GM12878 (cell line): ENCODE results near the gene MEI1. TPM values are rescaled to one million over a fixed set of nuclear protein-coding genes. Genes with fewer than 3 reads are reported as not detected.

Experiments used
- ATAC-seq: fragments of 200-7000 bp; cut with Tn5 transposase; 3 replicates; pipeline ENCODE4 v1.9.1; 2020; ENCODE audit warnings: mild to moderate bottlenecking, moderate library complexity
- BruUV-seq: library from RNA; stranded (reverse); fragments of 400-500 nt; replicated peaks from 2 replicates; lab custom pipeline; 2021; lab: Mats Ljungman, UMichigan
- CTCF ChIA-PET: fragments of 300-600 bp; sonication (Branson Sonifier 250); formaldehyde crosslinking; extraction: SDS; loops from one replicate; lab custom pipeline; 2021; ENCODE audit warnings: inconsistent platforms; lab: Yijun Ruan, JAX
- POLR2A ChIA-PET: fragments of 350-600 bp; formaldehyde crosslinking; extraction: SDS; loops from one replicate; lab custom pipeline; 2021; ENCODE audit warnings: inconsistent platforms; lab: Charles Lee
- RAD21 ChIA-PET: fragments of 300-600 bp; sonication (Branson Sonifier 250); formaldehyde crosslinking; loops from one replicate; lab custom pipeline; 2023; ENCODE audit warnings: antibody characterized with exemption; ENCODE audit not compliant: unreplicated experiment; lab: Charles Lee
- SMC1A ChIA-PET: fragments of 300-600 bp; sonication (Branson Sonifier 250); formaldehyde crosslinking; loops from one replicate; lab custom pipeline; 2023; ENCODE audit not compliant: unreplicated experiment, uncharacterized antibody; lab: Charles Lee
- DNase-seq: peaks from one replicate; pipeline ENCODE4 v3.0.0-alpha.2; 2011; ENCODE audit warnings: low read depth, low spot score
- FAIRE-seq: peaks from 3 replicates; lab custom pipeline; 2011; peaks lifted over from hg19 to GRCh38; lab: Jason Lieb, UNC
- H2AFZ ChIP-seq: 2 replicates; pipeline ENCODE4 v1.6.0; 2011; ENCODE audit warnings: low read depth, low read length, control low read depth; ENCODE audit not compliant: control insufficient read depth
- H3K27ac ChIP-seq: 2 replicates; pipeline ENCODE4 v1.5.1; 2011; ENCODE audit warnings: control low read depth; ENCODE audit not compliant: control insufficient read depth, insufficient read depth
- H3K27me3 ChIP-seq, 2 experiments: replicated peaks in 1 of 2; 2 replicates each; pipeline versions ENCODE4 v1.6.0 to v1.6.1; 2011; ENCODE audit warnings: low read length in 1 of 2; ENCODE audit not compliant: control insufficient read depth in 2 of 2, insufficient read depth in 2 of 2
- H3K36me3 ChIP-seq, 2 experiments: 2 replicates each; pipeline ENCODE4 v1.5.1; 2011; ENCODE audit warnings: low read length in 1 of 2; ENCODE audit not compliant: control insufficient read depth in 2 of 2, insufficient read depth in 2 of 2
- H3K4me1 ChIP-seq: 2 replicates; pipeline ENCODE4 v1.6.1; 2011; ENCODE audit warnings: mild to moderate bottlenecking, low read length, moderate library complexity, mixed read lengths; ENCODE audit not compliant: control insufficient read depth, insufficient read depth
- H3K4me2 ChIP-seq: 2 replicates; pipeline ENCODE4 v1.6.0; 2011; ENCODE audit warnings: control low read depth; ENCODE audit not compliant: control insufficient read depth, insufficient read depth
- H3K4me3 ChIP-seq: fragments of 200-600 bp; sonication (generic); 2 replicates; pipeline ENCODE4 v1.5.1; 2016
- H3K79me2 ChIP-seq: 2 replicates; pipeline ENCODE4 v1.6.0; 2011; ENCODE audit warnings: low read length; ENCODE audit not compliant: control insufficient read depth, insufficient read depth
- H3K9ac ChIP-seq: 2 replicates; pipeline ENCODE4 v1.8.0; 2011; ENCODE audit warnings: low read length, control low read depth, mixed read lengths; ENCODE audit not compliant: control insufficient read depth, insufficient read depth
- H3K9me3 ChIP-seq: replicated peaks from 3 replicates; pipeline ENCODE4 v1.5.1; 2011; ENCODE audit warnings: mild to moderate bottlenecking, low read length; ENCODE audit not compliant: control insufficient read depth, insufficient read depth
- H4K20me1 ChIP-seq: 2 replicates; pipeline ENCODE4 v1.6.0; 2011; ENCODE audit not compliant: control insufficient read depth, insufficient read depth
- BHLHE40 ChIP-seq, 2 experiments: fragments of 450-650 bp in 1 of 2; IDR thresholded peaks; 2 replicates each; pipeline ENCODE4 v1.6.1; 2011 to 2017; ENCODE audit warnings: low read depth in 2 of 2, borderline replicate concordance in 1 of 2, improper control_type of control experiment in 1 of 2, low read length in 1 of 2, mild to moderate bottlenecking in 1 of 2
- CHD2 ChIP-seq: IDR thresholded peaks from 2 replicates; pipeline ENCODE4 v1.6.1; 2011; ENCODE audit warnings: low read depth, low read length, improper control_type of control experiment, borderline replicate concordance
- CHD4 ChIP-seq: fragments of 200-600 bp; sonication (generic); IDR thresholded peaks from 2 replicates; pipeline ENCODE4 v1.6.1; 2016; ENCODE audit warnings: mild to moderate bottlenecking
- CREB1 ChIP-seq: IDR thresholded peaks from 2 replicates; pipeline ENCODE4 v1.6.1; 2012; ENCODE audit warnings: low read depth, mild to moderate bottlenecking, inconsistent platforms
- DPF2 ChIP-seq: fragments of 450-650 bp; IDR thresholded peaks from 2 replicates; pipeline ENCODE4 v1.6.1; 2017; ENCODE audit warnings: mild to moderate bottlenecking
- EED ChIP-seq: sonication (generic); IDR thresholded peaks from 2 replicates; pipeline ENCODE4 v1.6.1; 2016; ENCODE audit warnings: antibody characterized with exemption, low read depth
- FOS ChIP-seq: IDR thresholded peaks from 3 replicates; pipeline ENCODE4 v1.6.1; 2011; ENCODE audit warnings: borderline replicate concordance; ENCODE audit not compliant: insufficient read length; ENCODE audit errors: extremely low read depth
- HDAC2 ChIP-seq: fragments of 200-600 bp; sonication (generic); IDR thresholded peaks from 2 replicates; pipeline ENCODE4 v1.6.1; 2017
- HDGF ChIP-seq: fragments of 450-650 bp; IDR thresholded peaks from 2 replicates; pipeline ENCODE4 v1.6.1; 2016; ENCODE audit warnings: antibody characterized with exemption
- NBN ChIP-seq: fragments of 450-650 bp; IDR thresholded peaks from 2 replicates; pipeline ENCODE4 v1.6.1; 2016
- POLR2A ChIP-seq: IDR thresholded peaks from 2 replicates; pipeline ENCODE4 v1.6.1; 2011; ENCODE audit warnings: low read depth, mild to moderate bottlenecking, low read length
- SMAD5 ChIP-seq: IDR thresholded peaks from 2 replicates; pipeline ENCODE4 v1.6.1; 2016; ENCODE audit warnings: antibody characterized with exemption, low read depth
- SMC3 ChIP-seq: IDR thresholded peaks from 2 replicates; pipeline ENCODE4 v1.6.1; 2011; ENCODE audit warnings: low read length, improper control_type of control experiment, borderline replicate concordance
- TAF1 ChIP-seq: IDR thresholded peaks from 2 replicates; pipeline ENCODE4 v1.6.1; 2011; ENCODE audit warnings: mild to moderate bottlenecking, low read depth, low read length, borderline replicate concordance
- ZNF622 ChIP-seq: fragments of 450-650 bp; IDR thresholded peaks from 2 replicates; pipeline ENCODE4 v1.6.1; 2017; ENCODE audit warnings: mild to moderate bottlenecking, inconsistent platforms
- WGBS: methylation state at CpG from one replicate; pipeline ENCODE4 v1.1.6; 2016; ENCODE audit warnings: low lambda C conversion rate; ENCODE audit not compliant: insufficient replicate concordance, insufficient coverage; ENCODE audit errors: missing lambda C conversion rate; 5-methylcytosine and 5-hydroxymethylcytosine counted together
- in situ Hi-C: fragments of 300-500 bp; cut with MboI; formaldehyde crosslinking; loops from 9 replicates; pipeline ENCODE4 v1.14.3; 2018; ENCODE audit warnings: mixed read lengths
- intact Hi-C: fragments of 100-400 bp; cut with micrococcal nuclease; formaldehyde crosslinking; loops from one replicate; pipeline ENCODE4 v1.14.2; 2022; ENCODE audit not compliant: unreplicated experiment
- polyA plus RNA-seq, 11 experiments: library from polyadenylated mRNA; depleted of rRNA in 4 of 11; unstranded in 6 of 11; stranded (reverse) in 5 of 11; fragments of >200 nt; fragmentation: Nextera tagmentation in 4 of 11; fragmentation: Illumina TruSeq in 1 of 11; extraction: Ambion mirVana in 4 of 11; extraction: Trizol in 1 of 11; gene quantifications; 1 replicate in 1 of 11; 2 replicates in 10 of 11; pipeline versions ENCODE4 v1.2.1 to v1.2.3, GENCODE V29; 2011 to 2016; ENCODE audit warnings: inconsistent platforms in 2 of 11, missing spikeins in 2 of 11, low read depth in 1 of 11
- total RNA-seq, 4 experiments: library from RNA; depleted of rRNA in 3 of 4; stranded (reverse); fragments of >200 nt in 3 of 4; fragmentation: Illumina TruSeq in 1 of 4; extraction: Trizol in 1 of 4; gene quantifications; 2 replicates each; pipeline versions ENCODE4 v1.2.1 to v1.2.3, GENCODE V29; 2013 to 2021
- TF ChIP-seq, protein P1 (sequence below): fragments of 450-650 bp; IDR thresholded peaks from 2 replicates; pipeline ENCODE4 v1.6.1; 2018; ENCODE audit warnings: mild to moderate bottlenecking, low read depth, moderate library complexity; ENCODE audit not compliant: partially characterized antibody
- TF ChIP-seq, protein P2 (sequence below): fragments of 150-350 bp; IDR thresholded peaks from 2 replicates; pipeline ENCODE4 v1.6.1; 2014; ENCODE audit warnings: mild to moderate bottlenecking, low read depth, low read length
- TF ChIP-seq, protein P3 (sequence below): IDR thresholded peaks from 2 replicates; pipeline ENCODE4 v1.6.1; 2012; ENCODE audit warnings: low read length, inconsistent platforms

MEI1 gene
- total and polyA plus RNA-seq, 10 of the 15 experiments (the other 5 are each of a cell fraction or from before 2014, with no cell fraction given): 27.9 to 48.9 (median 35.8) TPM

GRCh38 chr22:41832553-41833368, 133.5 kb downstream of the MEI1 start, which contains the start of gene SREBF2:
Gene SREBF2 (plus strand): TSS chr22:41833105. CDS start chr22:41833271, 166 bp downstream.
- FAIRE-seq (peak; percentile 85), DNase-seq (peak; percentile 99), ATAC-seq (peak; percentile 92)
- no TSS peak for BruUV-seq
- peaks cover 12% of the 10 kb centered on the region for H3K4me1 ChIP-seq
- H4K20me1 ChIP-seq: no peaks in the 10 kb centered on the region
- ChIA-PET CTCF (interaction anchor here (0.6 to 5.2 kb wide), 11 partner anchors 9 to 135 kb away, joined by 3 to 51 read pairs (median 7); no protein-coding TSS in a partner anchor), POLR2A (interaction anchor here (0.5 to 7.8 kb wide), 20 partner anchors 10 to 364 kb away, joined by 3 to 72 read pairs (median 4); partner anchors contain the start of genes ACO2, CCDC134, CENPM and PHF5A), SMC1A (interaction anchor here (0.7 to 6.2 kb wide), 15 partner anchors 12 to 136 kb away, joined by 3 to 62 read pairs (median 8); partner anchors contain the start of gene CCDC134), RAD21 (interaction anchor here (0.6 to 11.0 kb wide), 18 partner anchors 11 to 136 kb away, joined by 3 to 84 read pairs (median 4); partner anchors contain the start of genes CCDC134 and TNFRSF13C)
- peaks cover 58% of the 10 kb centered on the region for H3K79me2 ChIP-seq
- H3K36me3 ChIP-seq: peaks cover 2 to 14% of the 10 kb centered on the region in 2 experiments; a peak in 3 of 4 replicates
- H3K4me3 ChIP-seq: peak within 1 kb of the TSS; percentile 92
- WGBS: 1% methylated on average over 45 of the region's 75 CpGs
- peak within 1 kb of the TSS; percentile 95 for H3K27ac ChIP-seq
- peak within 1 kb of the TSS; percentile 88 for H3K4me2 ChIP-seq
- peak within 1 kb of the TSS; percentile 23 for H2AFZ ChIP-seq
- peak within 1 kb of the TSS; percentile 88 for H3K9ac ChIP-seq
- no peaks in the 10 kb centered on the region; the same call in 2 of the 3 replicates for H3K9me3 ChIP-seq
- intact Hi-C loops (loop anchor here (1.0 to 5.0 kb wide), 4 partner anchors 30 to 606 kb away; no protein-coding TSS in a partner anchor), in situ Hi-C loops (loop anchor here (5.0 kb wide), 1 partner anchor 115 kb away; the partner anchor contains the start of gene CENPM)
- H3K27me3 ChIP-seq: no peaks in the 10 kb centered on the region
- TF ChIP-seq CHD2: peak; percentile 86; the same call in 1 of the 2 replicates
- TF ChIP-seq, protein P1, sequence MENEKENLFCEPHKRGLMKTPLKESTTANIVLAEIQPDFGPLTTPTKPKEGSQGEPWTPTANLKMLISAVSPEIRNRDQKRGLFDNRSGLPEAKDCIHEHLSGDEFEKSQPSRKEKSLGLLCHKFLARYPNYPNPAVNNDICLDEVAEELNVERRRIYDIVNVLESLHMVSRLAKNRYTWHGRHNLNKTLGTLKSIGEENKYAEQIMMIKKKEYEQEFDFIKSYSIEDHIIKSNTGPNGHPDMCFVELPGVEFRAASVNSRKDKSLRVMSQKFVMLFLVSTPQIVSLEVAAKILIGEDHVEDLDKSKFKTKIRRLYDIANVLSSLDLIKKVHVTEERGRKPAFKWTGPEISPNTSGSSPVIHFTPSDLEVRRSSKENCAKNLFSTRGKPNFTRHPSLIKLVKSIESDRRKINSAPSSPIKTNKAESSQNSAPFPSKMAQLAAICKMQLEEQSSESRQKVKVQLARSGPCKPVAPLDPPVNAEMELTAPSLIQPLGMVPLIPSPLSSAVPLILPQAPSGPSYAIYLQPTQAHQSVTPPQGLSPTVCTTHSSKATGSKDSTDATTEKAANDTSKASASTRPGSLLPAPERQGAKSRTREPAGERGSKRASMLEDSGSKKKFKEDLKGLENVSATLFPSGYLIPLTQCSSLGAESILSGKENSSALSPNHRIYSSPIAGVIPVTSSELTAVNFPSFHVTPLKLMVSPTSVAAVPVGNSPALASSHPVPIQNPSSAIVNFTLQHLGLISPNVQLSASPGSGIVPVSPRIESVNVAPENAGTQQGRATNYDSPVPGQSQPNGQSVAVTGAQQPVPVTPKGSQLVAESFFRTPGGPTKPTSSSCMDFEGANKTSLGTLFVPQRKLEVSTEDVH: no peak
- peak; percentile 94 for TF ChIP-seq POLR2A
- no peak for TF ChIP-seq CHD4
- TF ChIP-seq BHLHE40 (IDR thresholded peaks at IDR 0.05; ENCODE audit: borderline replicate concordance in 1 of 2, low read depth in 2 of 2, low read length in 1 of 2): peak in 1 of 2 experiments; percentile 65; a peak in 2 of 4 replicates
- no peak for TF ChIP-seq ZNF622
- TF ChIP-seq NBN: peak; percentile 89; the same call in 1 of the 2 replicates
- TF ChIP-seq, protein P2, sequence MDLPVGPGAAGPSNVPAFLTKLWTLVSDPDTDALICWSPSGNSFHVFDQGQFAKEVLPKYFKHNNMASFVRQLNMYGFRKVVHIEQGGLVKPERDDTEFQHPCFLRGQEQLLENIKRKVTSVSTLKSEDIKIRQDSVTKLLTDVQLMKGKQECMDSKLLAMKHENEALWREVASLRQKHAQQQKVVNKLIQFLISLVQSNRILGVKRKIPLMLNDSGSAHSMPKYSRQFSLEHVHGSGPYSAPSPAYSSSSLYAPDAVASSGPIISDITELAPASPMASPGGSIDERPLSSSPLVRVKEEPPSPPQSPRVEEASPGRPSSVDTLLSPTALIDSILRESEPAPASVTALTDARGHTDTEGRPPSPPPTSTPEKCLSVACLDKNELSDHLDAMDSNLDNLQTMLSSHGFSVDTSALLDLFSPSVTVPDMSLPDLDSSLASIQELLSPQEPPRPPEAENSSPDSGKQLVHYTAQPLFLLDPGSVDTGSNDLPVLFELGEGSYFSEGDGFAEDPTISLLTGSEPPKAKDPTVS: no peak
- TF ChIP-seq SMC3: no peak; the same call in 1 of the 2 replicates
- peak; percentile 96 for TF ChIP-seq CREB1
- peak; percentile 92 for TF ChIP-seq HDGF
- TF ChIP-seq DPF2: peak; percentile 78
- peak; percentile 66 for TF ChIP-seq EED
- TF ChIP-seq, protein P3, sequence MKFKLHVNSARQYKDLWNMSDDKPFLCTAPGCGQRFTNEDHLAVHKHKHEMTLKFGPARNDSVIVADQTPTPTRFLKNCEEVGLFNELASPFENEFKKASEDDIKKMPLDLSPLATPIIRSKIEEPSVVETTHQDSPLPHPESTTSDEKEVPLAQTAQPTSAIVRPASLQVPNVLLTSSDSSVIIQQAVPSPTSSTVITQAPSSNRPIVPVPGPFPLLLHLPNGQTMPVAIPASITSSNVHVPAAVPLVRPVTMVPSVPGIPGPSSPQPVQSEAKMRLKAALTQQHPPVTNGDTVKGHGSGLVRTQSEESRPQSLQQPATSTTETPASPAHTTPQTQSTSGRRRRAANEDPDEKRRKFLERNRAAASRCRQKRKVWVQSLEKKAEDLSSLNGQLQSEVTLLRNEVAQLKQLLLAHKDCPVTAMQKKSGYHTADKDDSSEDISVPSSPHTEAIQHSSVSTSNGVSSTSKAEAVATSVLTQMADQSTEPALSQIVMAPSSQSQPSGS: peak; percentile 91
- peak; percentile 47; the same call in 1 of the 2 replicates for TF ChIP-seq SMAD5
- TF ChIP-seq FOS: no peak
- peak; percentile 92; the same call in 1 of the 2 replicates for TF ChIP-seq TAF1
- no peak for TF ChIP-seq HDAC2
